HEK293 (cell line): Measurements from ENCODE around the gene ISL2.
A peak's percentile ranks its signal among the peaks of the same experiment; 100 is the strongest.

Experiments
- GLIS1 ChIP-seq: fragments of 450-650 bp; formaldehyde crosslinking; IDR thresholded peaks from 2 replicates; pipeline ENCODE4 v1.5.1; 2016; ENCODE audit warnings: missing biosample characterization, missing genetic modification characterization
- GLIS2 ChIP-seq: fragments of 450-650 bp; formaldehyde crosslinking; IDR thresholded peaks from 2 replicates; pipeline ENCODE4 v1.5.1; 2016; ENCODE audit warnings: missing biosample characterization, missing genetic modification characterization
- INSM2 ChIP-seq: fragments of 450-650 bp; formaldehyde crosslinking; IDR thresholded peaks from 2 replicates; pipeline ENCODE4 v1.5.1; 2016; ENCODE audit warnings: missing biosample characterization, missing genetic modification characterization
- KLF8 ChIP-seq: fragments of 450-650 bp; formaldehyde crosslinking; IDR thresholded peaks from 2 replicates; pipeline ENCODE4 v1.5.1; 2016; ENCODE audit warnings: missing biosample characterization, missing genetic modification characterization
- OSR2 ChIP-seq: fragments of 450-650 bp; formaldehyde crosslinking; IDR thresholded peaks from 2 replicates; pipeline ENCODE4 v1.5.1; 2016; ENCODE audit warnings: missing biosample characterization, missing genetic modification characterization
- PRDM10 ChIP-seq: fragments of 450-650 bp; formaldehyde crosslinking; IDR thresholded peaks from 2 replicates; pipeline ENCODE4 v1.5.1; 2016; ENCODE audit warnings: missing biosample characterization, missing genetic modification characterization
- PRDM4 ChIP-seq: fragments of 450-650 bp; formaldehyde crosslinking; IDR thresholded peaks from 2 replicates; pipeline ENCODE4 v1.5.1; 2017; ENCODE audit warnings: missing biosample characterization, missing genetic modification characterization
- REPIN1 ChIP-seq: fragments of 450-650 bp; formaldehyde crosslinking; IDR thresholded peaks from 2 replicates; pipeline ENCODE4 v1.5.1; 2017; ENCODE audit warnings: missing biosample characterization, missing genetic modification characterization, low read depth
- SETDB1 ChIP-seq: IDR thresholded peaks from one replicate; pipeline ENCODE4 v1.6.1; 2017; ENCODE audit warnings: mild to moderate bottlenecking, low read length, moderate library complexity, mixed read lengths; ENCODE audit not compliant: insufficient read length
- SP7 ChIP-seq: fragments of 450-650 bp; formaldehyde crosslinking; IDR thresholded peaks from 2 replicates; pipeline ENCODE4 v1.5.1; 2016; ENCODE audit warnings: missing biosample characterization, missing genetic modification characterization
- TRIM28 ChIP-seq: IDR thresholded peaks from 2 replicates; pipeline ENCODE4 v1.6.1; 2011; ENCODE audit warnings: low read length, control low read depth, borderline replicate concordance
- ZBTB11 ChIP-seq: fragments of 450-650 bp; formaldehyde crosslinking; conservative IDR thresholded peaks from 2 replicates; pipeline ENCODE4 v1.5.1; 2016; ENCODE audit warnings: low read depth, missing biosample characterization, missing genetic modification characterization
- ZBTB20 ChIP-seq: fragments of 450-650 bp; formaldehyde crosslinking; IDR thresholded peaks from 2 replicates; pipeline ENCODE4 v1.5.1; 2016; ENCODE audit warnings: missing biosample characterization, missing genetic modification characterization
- ZBTB21 ChIP-seq: fragments of 450-650 bp; formaldehyde crosslinking; IDR thresholded peaks from 2 replicates; pipeline ENCODE4 v1.5.1; 2017; ENCODE audit warnings: missing biosample characterization, missing genetic modification characterization
- ZBTB7A ChIP-seq: fragments of 450-650 bp; formaldehyde crosslinking; IDR thresholded peaks from 2 replicates; pipeline ENCODE4 v1.5.1; 2016; ENCODE audit warnings: low read depth, missing biosample characterization, missing genetic modification characterization
- ZNF175 ChIP-seq: fragments of 450-650 bp; formaldehyde crosslinking; IDR thresholded peaks from 2 replicates; pipeline ENCODE4 v1.5.1; 2016; ENCODE audit warnings: missing biosample characterization, missing genetic modification characterization
- ZNF184 ChIP-seq: fragments of 450-650 bp; IDR thresholded peaks from 2 replicates; pipeline ENCODE4 v1.5.1; 2018; ENCODE audit warnings: missing biosample characterization, mild to moderate bottlenecking, missing genetic modification characterization
- ZNF19 ChIP-seq: fragments of 450-650 bp; formaldehyde crosslinking; IDR thresholded peaks from 2 replicates; pipeline ENCODE4; 2016; ENCODE audit warnings: missing biosample characterization, missing genetic modification characterization, low read depth
- ZNF211 ChIP-seq: fragments of 450-650 bp; formaldehyde crosslinking; IDR thresholded peaks from 2 replicates; pipeline ENCODE4 v1.5.1; 2016; ENCODE audit warnings: low read depth, missing biosample characterization, missing genetic modification characterization
- ZNF239 ChIP-seq: fragments of 450-650 bp; formaldehyde crosslinking; IDR thresholded peaks from 2 replicates; pipeline ENCODE4 v1.5.1; 2016; ENCODE audit warnings: missing biosample characterization, missing genetic modification characterization
- ZNF24 ChIP-seq: fragments of 450-650 bp; formaldehyde crosslinking; IDR thresholded peaks from 2 replicates; pipeline ENCODE4 v1.5.1; 2016; ENCODE audit warnings: missing biosample characterization, missing genetic modification characterization
- ZNF302 ChIP-seq: fragments of 450-650 bp; formaldehyde crosslinking; IDR thresholded peaks from 2 replicates; pipeline ENCODE4 v1.5.1; 2016; ENCODE audit warnings: missing biosample characterization, missing genetic modification characterization, low read depth
- ZNF37A ChIP-seq: fragments of 450-650 bp; IDR thresholded peaks from 2 replicates; pipeline ENCODE4 v1.5.1; 2018; ENCODE audit warnings: missing biosample characterization, missing genetic modification characterization
- ZNF394 ChIP-seq: fragments of 450-650 bp; formaldehyde crosslinking; IDR thresholded peaks from 2 replicates; pipeline ENCODE4 v1.5.1; 2016; ENCODE audit warnings: missing biosample characterization, missing genetic modification characterization, mild to moderate bottlenecking, moderate library complexity, borderline replicate concordance
- ZNF544 ChIP-seq: fragments of 450-650 bp; formaldehyde crosslinking; IDR thresholded peaks from 2 replicates; pipeline ENCODE4 v1.5.0; 2017; ENCODE audit warnings: missing biosample characterization, missing genetic modification characterization
- ZNF558 ChIP-seq: fragments of 450-650 bp; formaldehyde crosslinking; IDR thresholded peaks from 2 replicates; pipeline ENCODE4 v1.5.1; 2016; ENCODE audit warnings: missing biosample characterization, missing genetic modification characterization
- ZNF610 ChIP-seq: fragments of 450-650 bp; formaldehyde crosslinking; IDR thresholded peaks from 2 replicates; pipeline ENCODE4 v1.5.1; 2016; ENCODE audit warnings: missing biosample characterization, missing genetic modification characterization, borderline replicate concordance
- ZNF639 ChIP-seq: fragments of 450-650 bp; formaldehyde crosslinking; IDR thresholded peaks from 2 replicates; pipeline ENCODE4 v1.5.1; 2016; ENCODE audit warnings: missing biosample characterization, missing genetic modification characterization
- ZNF785 ChIP-seq: fragments of 450-650 bp; formaldehyde crosslinking; IDR thresholded peaks from 2 replicates; pipeline ENCODE4 v1.5.1; 2016; ENCODE audit warnings: missing biosample characterization, missing genetic modification characterization
- ZXDB ChIP-seq: fragments of 450-650 bp; formaldehyde crosslinking; IDR thresholded peaks from 2 replicates; pipeline ENCODE4 v1.5.1; 2016; ENCODE audit warnings: missing biosample characterization, missing genetic modification characterization

Gene ISL2

GRCh38 chr15:76321171-76321570 lies 15.4 kb upstream of the ISL2 start (continued):
- TF ChIP-seq ZNF639 (tag by site-specific recombination) = no peak
- TF ChIP-seq ZNF610 = no peak
- no peak for TF ChIP-seq ZNF24 (tag by site-specific recombination)
- TF ChIP-seq ZBTB21 (tag by site-specific recombination) = no peak
- TF ChIP-seq ZNF302 (tag by site-specific recombination) = no peak
- no peak for TF ChIP-seq ZNF558 (tag by site-specific recombination)
- TF ChIP-seq ZNF184 (tag by site-specific recombination) = no peak
- no peak for TF ChIP-seq ZBTB7A (tag by site-specific recombination)
- no peak for TF ChIP-seq GLIS2 (tag by site-specific recombination)
- TF ChIP-seq ZNF175 (tag by site-specific recombination) = no peak
- no peak for TF ChIP-seq ZNF239 (tag by site-specific recombination)
- TF ChIP-seq REPIN1 (tag by site-specific recombination) = peak; percentile 44; the same call in 1 of the 2 replicates
- no peak for TF ChIP-seq PRDM4 (tag by site-specific recombination)
- no peak for TF ChIP-seq ZNF19 (tag by site-specific recombination)
- peak; percentile 97 for TF ChIP-seq TRIM28
- no peak for TF ChIP-seq ZNF211
- TF ChIP-seq ZBTB11 (tag by site-specific recombination) = no peak
- TF ChIP-seq KLF8 (tag by site-specific recombination) = no peak
- peak; percentile 72 for TF ChIP-seq SP7 (tag by site-specific recombination)
- TF ChIP-seq SETDB1 = no peak
- peak; percentile 78 for TF ChIP-seq OSR2
- no peak for TF ChIP-seq GLIS1
- TF ChIP-seq ZNF785 (tag by site-specific recombination) = no peak
- no peak for TF ChIP-seq INSM2
- no peak for TF ChIP-seq ZNF544 (tag by site-specific recombination)
- TF ChIP-seq ZNF37A = no peak
- no peak for TF ChIP-seq ZNF394 (tag by site-specific recombination)
- TF ChIP-seq ZBTB20 (tag by site-specific recombination) = peak; percentile 50
- TF ChIP-seq ZXDB (tag by site-specific recombination) = 0 out of 2 replicates have a peak, but pooled peaks have one; percentile 16
- peak; percentile 74 for TF ChIP-seq PRDM10 (tag by site-specific recombination)
